ENCODE measurements around the gene LNPK.

The LNPK gene

GRCh38 chr2:176024083-176024482 is 22.0 kb upstream of the LNPK start:
- no peak for TF ChIP-seq CTCF (IDR thresholded peaks at IDR 0.05; ENCODE audit: low read depth, low read length)
- DNase-seq (ENCODE audit: low read depth in 2 of 2), result no peak

GRCh38 chr2:176022048-176022447 is 20.0 kb upstream of the LNPK start:
- DNase-seq (ENCODE audit: low read depth in 2 of 2), result no peak
- TF ChIP-seq CTCF (IDR thresholded peaks at IDR 0.05; ENCODE audit: low read depth, low read length), result no peak

More at GRCh38 chr2:176024083-176024482, 22.0 kb upstream of the LNPK start:
- no peak overlapping the region for H3K4me3 ChIP-seq (replicated peaks in 1 of 2; ENCODE audit: low read depth in 2 of 2, low read length in 2 of 2)

GRCh38 chr2:176020400-176020799 is 18.3 kb upstream of the LNPK start:
- H3K4me3 ChIP-seq (replicated peaks in 1 of 2; ENCODE audit: low read depth in 2 of 2, low read length in 2 of 2), result no peak overlapping the region
- TF ChIP-seq CTCF (IDR thresholded peaks at IDR 0.05; ENCODE audit: low read depth, low read length), result no peak
- no peak for DNase-seq (ENCODE audit: low read depth in 2 of 2)

More at GRCh38 chr2:176022048-176022447, 20.0 kb upstream of the LNPK start:
- no peak overlapping the region for H3K4me3 ChIP-seq (replicated peaks in 1 of 2; ENCODE audit: low read depth in 2 of 2, low read length in 2 of 2)

GRCh38 chr2:176018708-176019107 is 16.6 kb upstream of the LNPK start:
- H3K4me3 ChIP-seq (replicated peaks in 1 of 2; ENCODE audit: low read depth in 2 of 2, low read length in 2 of 2), result no peak overlapping the region
- peak; percentile 2 to 8 for DNase-seq (ENCODE audit: low read depth in 2 of 2)
- no peak for TF ChIP-seq CTCF (IDR thresholded peaks at IDR 0.05; ENCODE audit: low read depth, low read length)

GRCh38 chr2:176009445-176009844 is 7.4 kb upstream of the LNPK start:
- TF ChIP-seq CTCF (IDR thresholded peaks at IDR 0.05; ENCODE audit: low read depth, low read length), result no peak
- H3K4me3 ChIP-seq (replicated peaks in 1 of 2; ENCODE audit: low read depth in 2 of 2, low read length in 2 of 2), result no peak overlapping the region
- no peak for DNase-seq (ENCODE audit: low read depth in 2 of 2)

- no peak for TF ChIP-seq CTCF (IDR thresholded peaks at IDR 0.05; ENCODE audit: low read depth, low read length)
- DNase-seq (ENCODE audit: low read depth in 2 of 2), result no peak
- no peak overlapping the region for H3K4me3 ChIP-seq (replicated peaks in 1 of 2; ENCODE audit: low read depth in 2 of 2, low read length in 2 of 2)
These were observed 2.9 kb upstream of the LNPK start for GRCh38 chr2:176004934-176005333.

GRCh38 chr2:176003958-176004357 is 1.9 kb upstream of the LNPK start:
- no peak overlapping the region for H3K4me3 ChIP-seq (replicated peaks in 1 of 2; ENCODE audit: low read depth in 2 of 2, low read length in 2 of 2)
- DNase-seq (ENCODE audit: low read depth in 2 of 2), result no peak
- no peak for TF ChIP-seq CTCF (IDR thresholded peaks at IDR 0.05; ENCODE audit: low read depth, low read length)

Data from cardiac fibroblast (primary cell).